ENCODE measurements around the gene PEX5L.

- no peak for TF ChIP-seq CTCF (IDR thresholded peaks at IDR 0.05; ENCODE audit: poor library complexity, severe bottlenecking)
- no peak for TF ChIP-seq POLR2AphosphoS5 (IDR thresholded peaks at IDR 0.05)
- no peak for TF ChIP-seq EZH2 (IDR thresholded peaks at IDR 0.05; ENCODE audit: borderline replicate concordance, insufficient read depth, low read length, poor library complexity, severe bottlenecking)
- TF ChIP-seq REST (IDR thresholded peaks at IDR 0.05; ENCODE audit: borderline replicate concordance): no peak
- TF ChIP-seq MXI1 (conservative IDR thresholded peaks at IDR 0.05; ENCODE audit: poor library complexity, severe bottlenecking): no peak
- no peak for TF ChIP-seq TAF1 (IDR thresholded peaks at IDR 0.05; ENCODE audit: low read depth)
- no peak for TF ChIP-seq EP300 (conservative IDR thresholded peaks at IDR 0.05; ENCODE audit: poor library complexity, severe bottlenecking)
- TF ChIP-seq RAD21 (conservative IDR thresholded peaks at IDR 0.05): no peak
- TF ChIP-seq SMC3 (conservative IDR thresholded peaks at IDR 0.05; ENCODE audit: poor library complexity): no peak
Observed at GRCh38 chr3:179840985-179841384, 195.8 kb downstream of the PEX5L start.
